IPS-18c (cell line): Measurements from ENCODE around the gene NTHL1.

Source experiments
- H3K4me3 ChIP-seq: 2 replicates; pipeline ENCODE4 v1.7.0; 2013; ENCODE audit warnings: low read depth, mild to moderate bottlenecking, low read length, moderate library complexity; ENCODE audit not compliant: insufficient read depth
- H3K9me3 ChIP-seq: one replicate; pipeline ENCODE4 v1.6.1; 2013; ENCODE audit warnings: mild to moderate bottlenecking, low read length, moderate library complexity; ENCODE audit not compliant: control insufficient read depth, insufficient read depth

Gene NTHL1

GRCh38 chr16:2053897-2054296 is 6.3 kb upstream of the NTHL1 start:
- H3K4me3 ChIP-seq = no peak overlapping the region
- no peaks in the 10 kb centered on the region for H3K9me3 ChIP-seq

DNA sequence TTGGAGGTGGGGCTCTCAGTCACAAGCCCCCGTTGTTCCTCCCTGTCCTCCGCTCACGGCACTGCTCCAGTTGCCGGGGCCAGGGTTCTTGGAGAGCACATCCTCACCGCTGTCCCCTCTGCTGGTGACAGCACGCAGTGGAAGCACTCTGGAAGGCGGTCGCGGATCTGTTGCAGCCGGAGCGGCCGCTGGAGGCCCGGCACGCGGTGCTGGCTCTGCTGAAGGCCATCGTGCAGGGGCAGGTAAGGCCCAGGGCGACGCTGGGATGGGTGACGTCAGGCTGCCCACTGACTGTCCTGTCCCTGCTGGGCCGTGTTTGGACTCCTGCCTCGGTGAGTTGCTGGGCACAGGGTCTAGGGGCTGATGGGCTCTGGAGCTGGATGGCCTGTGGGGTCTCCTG is 5.6 kb upstream of the NTHL1 start:
- H3K4me3 ChIP-seq = no peak overlapping the region

DNA sequence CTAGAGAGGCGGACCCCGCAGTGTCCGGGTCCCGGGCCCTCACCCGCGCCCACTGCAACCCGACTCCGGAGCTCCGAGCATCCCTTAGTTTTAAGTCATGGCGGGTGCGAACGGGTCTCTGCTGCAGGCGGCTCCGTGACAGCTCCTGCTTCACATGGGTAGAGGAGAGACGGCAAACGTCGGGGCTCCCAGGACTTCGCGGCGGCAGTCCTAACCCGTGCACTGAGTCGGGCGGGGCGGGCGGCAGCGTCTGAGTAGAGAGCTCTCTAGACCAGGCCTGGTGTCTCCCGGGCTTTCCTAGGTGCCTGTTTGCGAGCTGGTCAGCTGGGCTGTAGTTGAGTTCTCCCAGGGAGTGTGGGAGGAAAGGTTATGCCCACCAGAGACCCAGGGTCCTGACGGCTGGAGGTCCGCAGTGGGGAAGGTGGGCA is 496 bp upstream of the NTHL1 start:
- no peaks in the 10 kb centered on the region for H3K9me3 ChIP-seq
- peak overlapping the region; percentile 90 for H3K4me3 ChIP-seq

More for the DNA sequence above, 5.6 kb upstream of the NTHL1 start:
- H3K9me3 ChIP-seq = no peaks in the 10 kb centered on the region

GRCh38 chr16:2046893-2047329 is 723 bp downstream of the NTHL1 start:
- Histone ChIP-seq H3K9me3 (no peaks in the 10 kb centered on the region), H3K4me3 (peak overlapping the region; percentile 90)

DNA sequence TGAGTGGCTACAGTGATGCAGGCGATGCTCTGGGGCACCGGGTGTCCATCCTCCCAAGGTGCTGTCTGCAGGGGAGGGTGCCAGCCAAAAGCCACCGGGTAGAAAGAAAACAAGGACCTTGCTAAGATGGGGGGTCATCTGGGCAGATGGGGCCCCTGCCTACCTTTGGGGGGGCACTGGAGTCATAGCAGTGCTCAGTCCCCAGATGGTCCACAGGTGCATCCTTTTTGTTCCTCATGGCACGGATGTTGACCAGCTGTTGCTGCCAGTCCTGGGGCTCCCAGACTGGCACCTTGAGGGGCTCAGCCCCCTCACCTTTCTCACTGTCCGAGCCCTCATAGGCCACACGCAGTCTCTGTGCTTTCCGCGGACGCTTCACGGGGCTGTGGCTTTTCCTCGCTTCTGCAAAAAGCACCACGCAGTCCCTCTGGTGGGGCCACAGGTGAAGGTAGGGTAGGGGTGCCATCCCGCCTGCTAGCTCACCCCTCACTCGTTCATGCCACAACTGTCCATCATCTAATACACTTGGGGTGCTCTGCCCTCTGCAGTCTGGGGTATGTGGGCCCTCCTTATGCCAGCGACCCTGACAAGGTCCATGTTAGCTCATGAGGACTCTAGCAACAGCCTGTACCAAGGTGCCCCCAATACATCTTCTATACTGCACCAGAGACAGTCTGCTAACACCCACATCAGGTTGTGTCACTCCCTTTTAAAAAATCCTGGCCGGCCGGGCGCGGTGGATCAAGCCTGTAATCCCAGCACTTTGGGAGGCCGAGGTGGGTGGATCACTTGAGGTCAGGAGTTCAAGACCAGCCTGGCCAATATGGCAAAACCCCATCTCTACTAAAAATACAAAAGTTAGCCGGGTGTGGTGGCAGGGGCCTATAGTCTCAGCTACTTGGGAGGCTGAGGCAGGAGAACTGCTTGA is 1.4 kb downstream of the NTHL1 start:
- Histone ChIP-seq H3K4me3 (no peak overlapping the region), H3K9me3 (no peaks in the 10 kb centered on the region)

GRCh38 chr16:2044541-2044940 is 3.1 kb downstream of the NTHL1 start:
- Histone ChIP-seq H3K9me3 (no peaks in the 10 kb centered on the region), H3K4me3 (no peak overlapping the region)

DNA sequence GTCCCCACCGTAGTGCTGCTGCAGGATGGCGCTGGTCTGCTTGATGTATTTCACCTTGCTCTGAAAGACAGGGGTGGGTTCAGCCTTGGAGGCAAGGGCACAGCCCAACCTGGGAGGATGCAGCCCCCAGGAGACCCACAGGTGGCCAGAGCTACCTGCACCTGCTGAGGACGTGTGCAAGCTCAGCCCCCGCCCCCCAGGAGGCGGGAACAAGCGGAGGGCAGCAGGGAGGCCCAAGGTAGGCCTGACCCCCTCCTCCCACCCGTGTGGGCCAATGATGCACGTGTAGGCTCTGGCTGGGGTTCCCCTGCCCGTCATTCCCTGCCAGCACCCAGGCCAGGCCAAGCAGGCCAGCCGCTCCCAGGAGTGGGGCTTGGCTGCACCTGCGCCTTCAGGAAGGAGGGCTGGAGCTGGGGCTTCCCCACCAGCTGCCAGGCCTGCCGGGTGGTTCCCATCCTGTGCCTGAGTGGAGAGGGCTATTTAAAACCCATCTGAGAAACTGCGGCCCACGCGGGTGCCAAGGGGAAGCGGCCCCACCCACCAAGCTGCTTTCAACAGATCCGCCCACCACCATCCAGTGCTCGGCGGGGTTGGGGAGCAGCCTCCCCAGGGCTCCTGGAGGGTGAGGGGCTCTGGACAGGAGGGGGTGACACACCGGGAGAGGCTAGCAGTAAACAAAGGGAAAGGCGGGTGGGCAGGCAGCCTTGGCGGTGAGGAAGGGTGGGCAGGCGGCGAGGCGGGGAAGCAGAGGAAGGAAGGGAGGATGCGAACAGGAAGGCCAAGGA is 3.8 kb downstream of the NTHL1 start:
- Histone ChIP-seq H3K4me3 (no peak overlapping the region), H3K9me3 (no peaks in the 10 kb centered on the region)

DNA sequence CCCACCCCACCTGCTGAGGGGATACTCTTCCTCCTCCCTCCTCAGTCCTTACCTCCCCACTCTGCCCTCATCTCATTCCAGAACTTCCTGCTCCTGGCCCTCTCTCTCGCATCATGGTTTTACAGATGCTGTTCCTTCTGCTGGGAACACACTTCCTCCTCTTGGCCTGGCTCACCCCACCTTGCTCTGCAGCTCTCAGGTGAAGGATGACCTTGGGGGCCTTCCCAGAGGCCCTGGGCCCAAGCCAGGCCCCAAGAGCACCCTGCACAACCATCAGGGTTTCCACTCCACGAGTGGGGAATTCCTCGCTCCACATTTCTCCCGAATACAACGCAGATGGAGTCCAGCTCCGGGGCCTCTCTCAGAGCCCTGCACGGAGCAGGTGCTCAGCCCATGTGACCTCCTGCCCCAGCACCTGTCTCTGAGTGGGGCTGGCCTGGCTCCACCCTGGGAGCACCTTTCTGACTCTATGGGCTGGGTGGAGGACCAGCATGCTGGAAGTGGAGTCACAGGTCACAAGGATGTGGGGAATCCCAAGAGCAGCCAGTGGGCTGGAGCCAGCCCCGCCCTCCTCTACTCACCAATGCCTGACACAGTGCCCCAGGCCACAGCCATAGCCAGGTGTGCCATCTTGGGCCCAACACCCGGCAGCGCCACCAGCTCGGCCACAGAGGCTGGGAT is 4.5 kb downstream of the NTHL1 start:
- Histone ChIP-seq H3K9me3 (no peaks in the 10 kb centered on the region), H3K4me3 (no peak overlapping the region)

DNA sequence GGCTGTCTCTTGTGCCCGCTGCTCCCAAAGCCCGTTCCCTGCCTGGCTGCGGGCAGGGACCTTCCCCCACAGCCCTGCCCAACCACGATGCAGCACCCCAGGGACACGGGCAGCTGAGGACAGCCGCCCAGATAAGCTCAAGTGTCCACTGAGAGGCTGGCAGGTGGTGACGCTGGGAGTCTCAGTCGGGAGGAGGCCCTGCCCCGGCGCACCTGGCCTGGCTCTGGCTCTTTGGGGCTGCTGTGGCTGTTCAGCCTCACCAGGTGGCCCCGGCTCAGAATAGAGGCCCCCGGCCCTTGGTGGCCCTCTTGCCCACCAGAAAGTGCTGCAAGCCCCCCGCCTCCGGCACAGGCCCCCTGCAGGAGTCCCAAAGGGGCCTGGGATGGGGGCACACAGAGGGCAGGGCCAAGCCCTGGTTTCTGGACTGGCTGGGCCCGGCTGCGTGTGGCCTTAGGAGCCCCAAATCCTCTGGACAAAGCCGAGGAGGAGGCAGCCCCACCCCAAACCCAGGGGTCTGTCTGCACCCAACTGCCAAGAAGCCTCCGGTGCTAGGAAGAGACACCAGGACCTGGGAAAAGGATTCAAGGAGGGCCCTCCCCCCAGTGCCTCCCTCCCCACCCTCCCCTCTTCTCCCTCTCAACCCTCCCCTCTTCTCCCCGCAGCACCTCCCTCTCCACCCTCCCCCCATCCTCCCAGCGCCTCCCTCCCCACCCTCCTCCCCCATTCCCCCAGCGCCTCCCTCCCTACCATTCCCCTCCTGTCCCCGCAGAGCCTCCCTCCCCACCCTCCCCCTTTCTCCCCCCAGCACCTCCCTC is 5.3 kb downstream of the NTHL1 start:
- H3K9me3 ChIP-seq = no peaks in the 10 kb centered on the region

GRCh38 chr16:2040787-2041522 is 6.7 kb downstream of the NTHL1 start:
- no peaks in the 10 kb centered on the region for H3K9me3 ChIP-seq
- H3K4me3 ChIP-seq = no peak overlapping the region

More for the DNA sequence above, 5.3 kb downstream of the NTHL1 start:
- no peak overlapping the region for H3K4me3 ChIP-seq

DNA sequence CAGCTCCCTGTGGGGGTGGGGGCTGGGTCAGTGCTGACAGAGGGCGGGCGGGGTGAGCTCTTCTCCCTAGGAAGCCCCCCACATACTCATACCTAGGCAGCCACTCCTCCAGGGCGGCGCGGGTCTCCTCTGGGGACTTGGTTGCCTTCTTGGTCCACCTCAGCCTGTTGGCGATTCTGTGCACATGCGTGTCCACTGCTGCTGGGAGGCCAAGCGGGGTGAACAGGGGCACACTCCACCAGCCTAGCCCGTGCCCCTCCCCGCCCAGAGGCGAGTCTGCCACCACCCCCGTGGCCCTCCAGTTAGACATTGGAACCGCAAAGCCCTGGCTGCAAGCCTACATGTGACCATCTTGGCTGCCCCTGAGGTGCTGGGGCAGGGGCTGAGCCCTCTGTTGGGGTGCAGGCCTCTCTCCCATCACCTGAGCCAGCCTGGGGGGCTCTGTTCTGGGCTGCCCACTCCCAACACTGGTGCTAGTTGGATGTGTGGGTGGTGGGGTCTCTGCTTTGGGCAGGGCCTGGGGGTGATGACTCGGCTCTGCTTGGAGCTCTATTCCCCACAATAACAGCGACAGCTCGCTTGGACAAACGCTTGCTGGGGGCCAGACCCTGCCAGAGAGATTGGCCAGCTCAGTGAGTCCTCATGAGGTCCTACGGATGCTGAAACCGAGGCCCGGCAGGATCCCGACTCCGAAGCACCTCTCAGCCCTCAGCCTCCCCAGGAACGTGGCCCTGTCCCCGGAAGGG is 7.4 kb downstream of the NTHL1 start:
- H3K4me3 ChIP-seq = no peak overlapping the region
- no peaks in the 10 kb centered on the region for H3K9me3 ChIP-seq

DNA sequence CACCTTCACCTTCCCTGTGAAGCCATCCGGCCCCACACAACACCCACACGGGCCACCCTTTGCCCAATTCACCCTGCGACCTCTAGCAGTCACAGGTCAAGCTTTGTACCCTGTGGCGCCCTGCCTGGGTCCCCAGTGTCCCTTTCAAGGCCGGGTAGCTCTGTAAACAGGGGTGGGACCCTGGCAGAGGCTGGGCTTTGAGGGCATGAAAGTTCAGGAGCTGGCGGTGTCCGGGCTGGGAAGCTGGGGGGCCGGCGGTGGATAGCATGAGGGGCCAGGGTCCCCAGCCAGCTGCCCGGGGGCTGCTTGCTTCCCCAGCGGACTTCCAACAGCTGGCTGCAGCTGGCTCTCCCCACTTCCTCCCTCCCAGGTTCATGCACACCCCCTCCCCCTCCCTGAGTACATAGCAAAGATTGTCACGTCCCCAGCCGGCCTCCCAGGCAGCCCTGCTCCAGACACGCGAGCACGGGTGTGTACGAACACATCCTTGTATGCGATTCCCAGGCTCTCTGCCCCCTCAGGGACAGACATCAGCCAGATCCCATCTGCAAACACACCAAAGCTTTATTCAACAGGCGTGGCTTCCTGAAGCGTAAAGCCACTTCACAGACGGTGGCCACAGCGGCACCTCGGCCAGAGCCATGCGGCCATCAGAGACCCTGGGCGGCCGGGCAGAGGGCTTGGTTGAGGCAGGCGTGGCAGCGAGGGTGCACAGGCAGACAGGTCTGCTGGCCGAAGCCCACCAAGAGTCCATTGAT is 8.2 kb downstream of the NTHL1 start:
- H3K4me3 ChIP-seq = no peak overlapping the region

GRCh38 chr16:2038382-2039231 is 9.0 kb downstream of the NTHL1 start:
- H3K4me3 ChIP-seq = no peak overlapping the region
- no peaks in the 10 kb centered on the region for H3K9me3 ChIP-seq

More for the DNA sequence above, 8.2 kb downstream of the NTHL1 start:
- H3K9me3 ChIP-seq = no peaks in the 10 kb centered on the region

DNA sequence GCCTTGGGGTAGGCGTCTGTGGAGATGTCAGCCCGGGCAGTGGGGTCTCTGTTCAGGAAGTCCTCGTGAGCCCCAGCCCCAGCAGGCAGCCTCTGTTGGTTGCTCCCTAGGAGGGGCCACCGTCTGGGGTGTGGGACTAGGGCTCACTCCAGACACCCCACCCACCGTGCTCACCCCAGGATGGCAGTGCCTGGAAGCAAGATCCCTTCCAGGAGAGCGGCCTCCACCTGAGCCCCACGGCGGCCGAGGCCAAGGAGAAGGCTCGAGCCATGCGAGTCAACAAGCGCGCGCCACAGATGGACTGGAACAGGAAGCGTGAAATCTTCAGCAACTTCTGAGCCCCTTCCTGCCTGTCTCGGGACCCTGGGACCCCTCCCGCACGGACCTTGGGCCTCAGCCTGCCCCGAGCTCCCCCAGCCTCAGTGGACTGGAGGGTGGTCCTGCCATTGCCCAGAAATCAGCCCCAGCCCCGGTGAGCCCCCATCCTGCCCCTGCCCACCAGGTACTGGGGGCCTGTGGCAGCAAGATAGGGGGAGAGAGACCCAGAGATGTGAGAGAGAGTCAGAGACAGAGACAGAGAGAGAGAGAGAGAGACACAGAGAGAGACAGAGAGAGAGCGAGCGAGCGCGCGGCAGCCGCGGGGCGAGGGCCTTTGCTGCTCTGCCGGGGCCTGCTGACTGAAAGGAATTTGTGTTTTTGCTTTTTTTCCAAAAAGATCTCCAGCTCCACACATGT is 9.8 kb downstream of the NTHL1 start:
- no peak overlapping the region for H3K4me3 ChIP-seq
- no peaks in the 10 kb centered on the region for H3K9me3 ChIP-seq
